ENCODE results near the gene PGLYRP1.

Gene PGLYRP1

DNA sequence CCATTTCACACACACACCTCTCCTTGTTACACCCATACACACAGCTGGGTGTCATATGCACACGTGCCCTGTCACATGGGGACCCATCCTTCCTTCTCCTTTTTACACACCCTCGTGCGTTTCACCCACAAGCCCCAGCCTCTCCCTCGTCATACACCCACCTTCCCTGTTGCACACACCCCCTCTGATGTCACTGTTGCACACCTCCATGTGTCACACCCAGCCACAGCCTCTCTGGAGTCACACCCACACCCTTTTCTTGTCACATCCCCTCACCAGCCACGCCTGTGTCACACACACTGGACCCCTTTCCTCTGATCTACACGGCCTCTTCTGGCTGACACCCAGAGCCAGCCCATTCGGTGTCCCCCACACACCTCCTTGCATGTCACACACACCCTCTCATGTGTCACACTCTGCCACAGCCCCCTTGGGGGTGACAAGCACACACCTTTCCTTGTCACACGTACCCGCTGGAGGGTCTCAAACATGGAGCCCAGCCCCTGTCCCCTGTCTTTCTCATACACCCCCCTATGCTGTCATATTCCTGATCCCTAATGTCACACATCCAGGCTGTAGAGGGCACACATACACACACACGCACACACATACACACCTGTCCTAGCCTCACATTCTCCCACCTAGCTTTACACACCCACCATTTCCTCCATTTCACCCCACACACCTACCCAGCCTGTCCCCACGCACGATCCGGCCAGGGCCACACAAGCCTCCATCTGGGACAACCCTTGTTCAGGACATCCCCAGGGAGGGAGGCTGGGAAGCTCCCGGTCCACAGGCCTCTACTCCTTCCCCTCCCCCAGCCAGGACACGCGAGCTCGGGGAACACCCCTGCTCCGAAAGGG, 50.5 kb downstream of the PGLYRP1 start:
- in situ Hi-C loops (cut with MboI; ENCODE audit: low sequenced_read_pairs): no loop called here

DNA sequence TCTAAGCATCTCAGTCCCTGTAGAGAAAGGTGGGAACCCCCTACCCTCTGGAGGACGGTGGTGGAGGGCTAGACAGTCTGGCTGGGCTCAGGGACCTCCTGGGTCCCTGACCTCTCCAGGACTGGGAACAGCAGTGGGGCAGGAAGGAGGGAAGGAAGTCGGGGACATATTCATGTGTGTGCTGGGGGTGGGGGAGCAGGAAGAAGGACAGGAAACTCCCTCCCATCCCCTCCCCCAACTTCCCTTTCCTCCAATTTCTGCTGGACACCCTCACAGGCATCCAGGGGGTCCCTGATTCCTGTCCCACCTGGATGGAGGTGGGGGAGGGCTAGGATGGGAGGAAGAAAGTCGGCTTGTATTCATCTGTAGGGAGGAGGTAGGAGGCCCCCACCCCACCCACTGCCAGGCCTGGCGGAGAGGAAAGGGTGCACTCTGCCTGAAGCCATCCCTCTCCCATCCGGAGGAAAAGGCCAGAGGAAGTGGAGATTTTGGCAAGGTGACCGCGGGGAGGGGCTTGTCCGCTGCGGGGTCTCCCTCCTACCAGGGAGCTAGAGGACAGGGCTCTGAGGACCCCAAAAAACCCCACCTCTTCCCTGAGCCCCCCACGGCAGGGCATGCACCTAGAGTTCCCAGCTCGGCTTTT, 51.5 kb downstream of the PGLYRP1 start:
- in situ Hi-C loops (cut with MboI; ENCODE audit: low sequenced_read_pairs): no loop called here

DNA sequence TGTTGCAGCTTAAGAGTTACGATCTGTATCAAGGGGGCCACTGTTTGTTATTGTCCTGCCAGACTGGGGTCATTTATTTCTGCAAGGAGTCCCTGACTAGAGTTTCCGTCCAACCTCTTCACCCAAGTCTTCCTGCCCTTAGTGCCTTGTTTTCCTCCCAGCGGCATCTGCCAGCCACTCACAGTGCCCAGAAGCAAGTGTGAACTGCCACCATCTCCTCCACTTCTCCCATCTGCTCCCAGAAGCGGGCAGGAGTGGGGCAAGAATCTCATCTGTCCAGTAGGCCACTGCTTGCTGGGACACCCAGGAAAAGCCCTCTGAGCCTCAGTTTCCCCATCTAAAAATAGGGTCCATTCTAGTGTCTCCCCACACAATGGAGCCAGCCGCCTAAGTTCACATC, 53.2 kb downstream of the PGLYRP1 start:
- in situ Hi-C loops (cut with MboI; ENCODE audit: low sequenced_read_pairs): no loop called here

Data from HL-60/S4 treated with retinoic acid at 250 ng/mL for 4 days and 3 days (cell line).